Measurements from ENCODE around the gene ANGPT4. TPM values are rescaled to one million over a fixed set of nuclear protein-coding genes. Genes with fewer than 3 reads are reported as not detected.

The ANGPT4 gene
- total and polyA plus RNA-seq, 2 of the 13 experiments (the other 11 are each of a cell fraction or from before 2014, with no cell fraction given): not detected

GRCh38 chr20:956330-956951 is 40.3 kb upstream of the ANGPT4 start (continued):
- TF ChIP-seq ZNF83 (CRISPR knock-in tag; IDR thresholded peaks at IDR 0.05; ENCODE audit: borderline replicate concordance) (no peak), ZNF839 (CRISPR knock-in tag; IDR thresholded peaks at IDR 0.05; ENCODE audit: borderline replicate concordance) (peak; percentile 65; the same call in 1 of the 2 replicates), BORCS8-MEF2B (CRISPR knock-in tag; IDR thresholded peaks at IDR 0.05) (peak; percentile 84; the same call in 1 of the 2 replicates), NFYC (CRISPR knock-in tag; IDR thresholded peaks at IDR 0.05) (no peak), ZNF580 (CRISPR knock-in tag; IDR thresholded peaks at IDR 0.05; ENCODE audit: borderline replicate concordance, low read depth) (0 out of 2 replicates have a peak, but pooled peaks have one; percentile 55), ZNF317 (CRISPR knock-in tag; IDR thresholded peaks at IDR 0.05) (no peak), ZKSCAN1 (IDR thresholded peaks at IDR 0.05; ENCODE audit: low read length) (no peak), KLF9 (CRISPR knock-in tag; IDR thresholded peaks at IDR 0.05; ENCODE audit: low read depth) (no peak), ZNF713 (CRISPR knock-in tag; IDR thresholded peaks at IDR 0.05) (no peak), KDM5B (CRISPR knock-in tag; IDR thresholded peaks at IDR 0.05; ENCODE audit: borderline replicate concordance) (peak; percentile 58; the same call in 1 of the 2 replicates), ZNF354B (CRISPR knock-in tag; IDR thresholded peaks at IDR 0.05) (no peak), ATF7 (IDR thresholded peaks at IDR 0.05) (no peak), ATF7 (CRISPR knock-in tag; IDR thresholded peaks at IDR 0.05) (peak; percentile 77; the same call in 1 of the 2 replicates), ZNF431 (CRISPR knock-in tag; IDR thresholded peaks at IDR 0.05; ENCODE audit: borderline replicate concordance, low read depth) (no peak), EEA1 (CRISPR knock-in tag; IDR thresholded peaks at IDR 0.05; ENCODE audit: borderline replicate concordance) (no peak), ADNP (CRISPR knock-in tag; IDR thresholded peaks at IDR 0.05) (no peak), IRF2 (CRISPR knock-in tag; IDR thresholded peaks at IDR 0.05) (peak; percentile 75; the same call in 1 of the 2 replicates), MTF2 (CRISPR knock-in tag; IDR thresholded peaks at IDR 0.05; ENCODE audit: borderline replicate concordance) (no peak), ZC3H13 (CRISPR knock-in tag; IDR thresholded peaks at IDR 0.05) (0 out of 2 replicates have a peak, but pooled peaks have one; percentile 68), CBFB (CRISPR knock-in tag; IDR thresholded peaks at IDR 0.05) (peak; percentile 63; the same call in 1 of the 2 replicates), ZNF550 (CRISPR knock-in tag; IDR thresholded peaks at IDR 0.05; ENCODE audit: borderline replicate concordance) (no peak), TEAD3 (CRISPR knock-in tag; optimal IDR thresholded peaks at IDR 0.05; ENCODE audit: borderline replicate concordance) (peak; percentile 87), ZNF383 (CRISPR knock-in tag; IDR thresholded peaks at IDR 0.05; ENCODE audit: borderline replicate concordance) (peak; percentile 90; the same call in 1 of the 2 replicates), ZBTB8A (CRISPR knock-in tag; IDR thresholded peaks at IDR 0.05; ENCODE audit: borderline replicate concordance, low read depth) (no peak), RFXANK (CRISPR knock-in tag; IDR thresholded peaks at IDR 0.05) (no peak), FOXA3 (CRISPR knock-in tag; IDR thresholded peaks at IDR 0.05) (peak; percentile 30; the same call in 1 of the 2 replicates), WIZ (CRISPR knock-in tag; IDR thresholded peaks at IDR 0.05) (no peak), PCBP1 (IDR thresholded peaks at IDR 0.05; ENCODE audit: borderline replicate concordance, low read depth, low read length) (no peak)
- TF ChIP-seq, protein P1, sequence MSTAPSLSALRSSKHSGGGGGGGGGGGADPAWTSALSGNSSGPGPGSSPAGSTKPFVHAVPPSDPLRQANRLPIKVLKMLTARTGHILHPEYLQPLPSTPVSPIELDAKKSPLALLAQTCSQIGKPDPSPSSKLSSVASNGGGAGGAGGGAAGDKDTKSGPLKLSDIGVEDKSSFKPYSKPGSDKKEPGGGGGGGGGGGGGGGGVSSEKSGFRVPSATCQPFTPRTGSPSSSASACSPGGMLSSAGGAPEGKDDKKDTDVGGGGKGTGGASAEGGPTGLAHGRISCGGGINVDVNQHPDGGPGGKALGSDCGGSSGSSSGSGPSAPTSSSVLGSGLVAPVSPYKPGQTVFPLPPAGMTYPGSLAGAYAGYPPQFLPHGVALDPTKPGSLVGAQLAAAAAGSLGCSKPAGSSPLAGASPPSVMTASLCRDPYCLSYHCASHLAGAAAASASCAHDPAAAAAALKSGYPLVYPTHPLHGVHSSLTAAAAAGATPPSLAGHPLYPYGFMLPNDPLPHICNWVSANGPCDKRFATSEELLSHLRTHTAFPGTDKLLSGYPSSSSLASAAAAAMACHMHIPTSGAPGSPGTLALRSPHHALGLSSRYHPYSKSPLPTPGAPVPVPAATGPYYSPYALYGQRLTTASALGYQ (CRISPR knock-in tag; IDR thresholded peaks at IDR 0.05): no peak
- TF ChIP-seq, protein P2, sequence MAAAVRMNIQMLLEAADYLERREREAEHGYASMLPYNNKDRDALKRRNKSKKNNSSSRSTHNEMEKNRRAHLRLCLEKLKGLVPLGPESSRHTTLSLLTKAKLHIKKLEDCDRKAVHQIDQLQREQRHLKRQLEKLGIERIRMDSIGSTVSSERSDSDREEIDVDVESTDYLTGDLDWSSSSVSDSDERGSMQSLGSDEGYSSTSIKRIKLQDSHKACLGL (CRISPR knock-in tag; IDR thresholded peaks at IDR 0.05): no peak
